IMR-90 (cell line): ENCODE data around the gene GFOD2. TPM values are rescaled to one million over a fixed set of nuclear protein-coding genes. Genes with fewer than 3 reads are reported as not detected.
A peak's percentile ranks its signal among the peaks of the same experiment; 100 is the strongest.

Experiments
- ATAC-seq: fragments of 200-7000 bp; cut with Tn5 transposase; 2 replicates; pipeline ENCODE4 v1.9.1; 2020; ENCODE audit warnings: low read depth, mild to moderate bottlenecking, moderate library complexity
- Bru-seq: library from RNA; stranded (reverse); fragments of 400-500 nt; gene quantifications from one replicate; lab custom pipeline; 2021; lab: Mats Ljungman, UMichigan
- BruChase-seq, 2 experiments: library from RNA; stranded (reverse); fragments of 400-500 nt; gene quantifications; one replicate each; lab custom pipeline; 2021; lab: Mats Ljungman, UMichigan
- BruUV-seq: library from RNA; stranded (reverse); fragments of 400-500 nt; replicated peaks from 2 replicates; lab custom pipeline; 2021; lab: Mats Ljungman, UMichigan
- CTCF ChIA-PET: fragments of 300-600 bp; formaldehyde crosslinking; extraction: SDS; loops from one replicate; lab custom pipeline; 2021; ENCODE audit warnings: antibody characterized with exemption; lab: Yijun Ruan, JAX
- POLR2A ChIA-PET: fragments of 300-600 bp; sonication (Branson Sonifier 250); formaldehyde crosslinking; loops from one replicate; lab custom pipeline; 2022; ENCODE audit warnings: antibody characterized with exemption; ENCODE audit not compliant: unreplicated experiment; lab: Charles Lee
- DNase-seq: peaks from one replicate; pipeline ENCODE4 v3.0.0; 2013
- H2AFZ ChIP-seq: replicated peaks from 2 replicates; pipeline ENCODE3; 2013; ENCODE audit warnings: low read length, mild to moderate bottlenecking; ENCODE audit not compliant: poor library complexity
- H2AK5ac ChIP-seq: 2 replicates; pipeline ENCODE4 v1.6.1; 2013; ENCODE audit warnings: low read depth, low read length, inconsistent platforms
- H2AK9ac ChIP-seq: replicated peaks from 2 replicates; pipeline ENCODE3; 2013; ENCODE audit warnings: mild to moderate bottlenecking, low read depth, low read length, moderate library complexity; ENCODE audit not compliant: poor library complexity
- H2BK120ac ChIP-seq: 2 replicates; pipeline ENCODE4 v1.6.1; 2013; ENCODE audit warnings: low read depth, low read length, inconsistent platforms
- H2BK15ac ChIP-seq: 3 replicates; pipeline ENCODE4 v1.6.1; 2013; ENCODE audit warnings: low read depth, low read length, inconsistent platforms
- H2BK20ac ChIP-seq: 2 replicates; pipeline ENCODE4 v1.6.1; 2013; ENCODE audit warnings: low read depth, mild to moderate bottlenecking, inconsistent platforms, low read length, moderate library complexity
- H2BK5ac ChIP-seq: 2 replicates; pipeline ENCODE4 v1.6.1; 2013; ENCODE audit warnings: mild to moderate bottlenecking, low read depth, low read length, inconsistent platforms; ENCODE audit not compliant: poor library complexity, severe bottlenecking
- H3K14ac ChIP-seq: replicated peaks from 2 replicates; pipeline ENCODE4 v1.6.1; 2013; ENCODE audit warnings: low read depth, low read length, inconsistent platforms
- H3K18ac ChIP-seq: 2 replicates; pipeline ENCODE4 v1.6.1; 2013; ENCODE audit warnings: low read depth, low read length, control low read depth
- H3K23ac ChIP-seq: 2 replicates; pipeline ENCODE4 v1.6.1; 2013; ENCODE audit warnings: low read depth, low read length, inconsistent platforms
- H3K27ac ChIP-seq: 2 replicates; pipeline ENCODE4 v1.5.1; 2013; ENCODE audit warnings: mild to moderate bottlenecking, control low read depth, low read length; ENCODE audit not compliant: insufficient read depth
- H3K27me3 ChIP-seq: 2 replicates; pipeline ENCODE4 v1.6.1; 2013; ENCODE audit warnings: low read length; ENCODE audit not compliant: control insufficient read depth, insufficient read depth
- H3K36me3 ChIP-seq: 2 replicates; pipeline ENCODE4 v1.6.1; 2013; ENCODE audit warnings: low read length, mixed read lengths; ENCODE audit not compliant: control insufficient read depth, insufficient read depth
- H3K4ac ChIP-seq: 2 replicates; pipeline ENCODE4 v1.6.1; 2013; ENCODE audit warnings: low read depth, low read length, inconsistent platforms
- H3K4me1 ChIP-seq: 2 replicates; pipeline ENCODE4 v1.6.1; 2013; ENCODE audit warnings: low read length, mixed read lengths; ENCODE audit not compliant: control insufficient read depth, insufficient read depth
- H3K4me2 ChIP-seq: 2 replicates; pipeline ENCODE4 v1.6.1; 2013; ENCODE audit warnings: low read depth, mild to moderate bottlenecking, control low read depth, low read length, moderate library complexity
- H3K4me3 ChIP-seq: 2 replicates; pipeline ENCODE4 v1.5.1; 2013; ENCODE audit warnings: low read depth, mild to moderate bottlenecking, control low read depth, low read length, moderate library complexity; ENCODE audit not compliant: insufficient read depth
- H3K56ac ChIP-seq: 2 replicates; pipeline ENCODE4 v1.6.1; 2013; ENCODE audit warnings: low read length, inconsistent platforms; ENCODE audit not compliant: insufficient read depth; ENCODE audit errors: extremely low read depth
- H3K79me1 ChIP-seq, 2 experiments: 2 replicates each; pipeline ENCODE4 v1.6.1; 2013; ENCODE audit warnings: low read length in 2 of 2, inconsistent platforms in 1 of 2, low read depth in 1 of 2
- H3K9ac ChIP-seq: 2 replicates; pipeline ENCODE4 v1.6.1; 2013; ENCODE audit warnings: low read depth, low read length, control low read depth
- H3K9me1 ChIP-seq: 2 replicates; pipeline ENCODE4 v1.6.1; 2013; ENCODE audit warnings: low read length, inconsistent platforms; ENCODE audit not compliant: insufficient read depth
- H3K9me3 ChIP-seq: 2 replicates; pipeline ENCODE4 v1.6.1; 2013; ENCODE audit warnings: low read length; ENCODE audit not compliant: control insufficient read depth, insufficient read depth
- H4K20me1 ChIP-seq: 2 replicates; pipeline ENCODE4 v1.6.1; 2013; ENCODE audit warnings: low read length, inconsistent platforms; ENCODE audit not compliant: insufficient read depth
- H4K5ac ChIP-seq: 2 replicates; pipeline ENCODE4 v1.6.1; 2013; ENCODE audit warnings: mild to moderate bottlenecking, low read depth, low read length, control low read depth
- H4K8ac ChIP-seq, 2 experiments: 2 replicates each; pipeline ENCODE4 v1.6.1; 2013; ENCODE audit warnings: low read depth in 2 of 2, low read length in 2 of 2, control low read depth in 1 of 2, inconsistent platforms in 1 of 2
- H4K91ac ChIP-seq: 2 replicates; pipeline ENCODE4 v1.6.1; 2013; ENCODE audit warnings: low read depth, low read length, inconsistent platforms; ENCODE audit not compliant: insufficient read depth
- BHLHE40 ChIP-seq: fragments of 150-350 bp; IDR thresholded peaks from 2 replicates; pipeline ENCODE4 v1.6.1; 2016; ENCODE audit warnings: mild to moderate bottlenecking, low read depth, low read length
- CEBPB ChIP-seq: IDR thresholded peaks from 2 replicates; pipeline ENCODE4 v1.6.1; 2012; ENCODE audit warnings: low read depth, low read length, improper control_type of control experiment
- CHD1 ChIP-seq: IDR thresholded peaks from 2 replicates; pipeline ENCODE4 v1.6.1; 2012; ENCODE audit warnings: low read depth, low read length, improper control_type of control experiment
- CTCF ChIP-seq: conservative IDR thresholded peaks from 2 replicates; pipeline ENCODE4 v1.5.1; 2012; ENCODE audit warnings: mild to moderate bottlenecking, low read depth, low read length, improper control_type of control experiment
- FOS ChIP-seq: fragments of 150-350 bp; IDR thresholded peaks from 2 replicates; pipeline ENCODE4 v1.6.1; 2016; ENCODE audit warnings: low read depth, low read length
- MAFK ChIP-seq: IDR thresholded peaks from 2 replicates; pipeline ENCODE4 v1.6.1; 2012; ENCODE audit warnings: low read depth, low read length, improper control_type of control experiment
- MAZ ChIP-seq: IDR thresholded peaks from 2 replicates; pipeline ENCODE4 v1.6.1; 2012; ENCODE audit warnings: low read depth, mild to moderate bottlenecking, low read length, improper control_type of control experiment, moderate library complexity, borderline replicate concordance
- NFE2L2 ChIP-seq: fragments of 150-350 bp; IDR thresholded peaks from 2 replicates; pipeline ENCODE4 v1.6.1; 2016; ENCODE audit warnings: low read depth, mild to moderate bottlenecking, low read length
- POLR2A ChIP-seq: IDR thresholded peaks from 2 replicates; pipeline ENCODE4 v1.6.1; 2012; ENCODE audit warnings: mild to moderate bottlenecking, low read depth, low read length
- RCOR1 ChIP-seq: IDR thresholded peaks from 2 replicates; pipeline ENCODE4 v1.6.1; 2012; ENCODE audit warnings: mild to moderate bottlenecking, low read length, improper control_type of control experiment; ENCODE audit not compliant: insufficient replicate concordance
- RFX5 ChIP-seq: IDR thresholded peaks from 2 replicates; pipeline ENCODE4 v1.8.0; 2012; ENCODE audit warnings: low read depth, mild to moderate bottlenecking, low read length, moderate library complexity
- SMC3 ChIP-seq: fragments of 150-350 bp; IDR thresholded peaks from 2 replicates; pipeline ENCODE4 v1.6.1; 2016; ENCODE audit warnings: low read depth, mild to moderate bottlenecking, antibody characterized with exemption, low read length, moderate library complexity
- USF2 ChIP-seq: fragments of 150-350 bp; IDR thresholded peaks from 2 replicates; pipeline ENCODE4 v1.6.1; 2017; ENCODE audit warnings: mild to moderate bottlenecking, antibody characterized with exemption, low read length, low read depth
- WGBS, 2 experiments: methylation state at CpG; one replicate each; pipeline versions ENCODE4 v1.1.5 to v1.1.7; 2013; ENCODE audit warnings: missing lambda C conversion rate in 2 of 2; ENCODE audit not compliant: insufficient read length in 1 of 2; ENCODE audit errors: extremely low coverage in 2 of 2; 5-methylcytosine and 5-hydroxymethylcytosine counted together
- dilution Hi-C: fragments of 300-500 bp; cut with HindIII; formaldehyde crosslinking; loops from one replicate; pipeline ENCODE4 v1.14.3; 2018; ENCODE audit warnings: low sequenced_read_pairs; ENCODE audit not compliant: unreplicated experiment
- in situ Hi-C: fragments of 300-500 bp; cut with MboI; formaldehyde crosslinking; loops from 3 replicates; pipeline ENCODE4 v1.14.3; 2019; ENCODE audit warnings: low sequenced_read_pairs, inconsistent platforms, mixed read lengths
- intact Hi-C: fragments of 100-400 bp; cut with micrococcal nuclease; formaldehyde crosslinking; loops from 2 replicates; pipeline ENCODE4 v1.10.0; 2022
- long read RNA-seq: library from polyadenylated mRNA; unstranded; transcript quantifications from one replicate; pipeline ENCODE4 v2.0.0, GENCODE V29; 2021; ENCODE audit not compliant: unreplicated experiment
- polyA plus RNA-seq, 3 experiments: library from polyadenylated mRNA; depleted of rRNA; stranded (reverse); fragments of >200 nt; gene quantifications; 2 replicates each; pipeline ENCODE4 v1.2.3, GENCODE V29; 2012; ENCODE audit warnings: low replicate concordance in 1 of 3
- total RNA-seq: library from RNA; depleted of rRNA; stranded (reverse); fragments of >200 nt; gene quantifications from 2 replicates; pipeline ENCODE4 v1.2.3, GENCODE V29; 2012; rRNA removed

GFOD2 gene
- total RNA-seq: 15.8 and 18.1 TPM in 2 replicates
- 12.3 and 13.3 TPM in 2 replicates for polyA plus RNA-seq (2012; rRNA removed)
- 14.6 and 15.6 TPM in 2 replicates for polyA plus RNA-seq (2012; cell fraction: cytosol; rRNA removed)
- polyA plus RNA-seq (2012; cell fraction: nucleus; rRNA removed; ENCODE audit: low replicate concordance): 15.7 and 18.9 TPM in 2 replicates
- Bru-seq, nascent RNA: percentile 63 among the genes with signal in this experiment
- BruChase-seq, experiment 1, labeled RNA remaining after a 6-hour chase: percentile 80 among the genes with signal in this experiment
- percentile 63 among the genes with signal in this experiment for BruChase-seq, experiment 2, labeled RNA remaining after a 2-hour chase
- long read RNA-seq, full-length matches to known transcripts: 11 of 16 reads
- long read RNA-seq, partial matches to known transcripts: 3 of 16 reads
- long read RNA-seq, other reads (novel, unspliced or antisense): 2 of 16 reads

- peak within 1 kb of the TSS; percentile 85 for H3K56ac ChIP-seq
- H2BK20ac ChIP-seq: peak within 1 kb of the TSS; percentile 42; the same call in 1 of the 2 replicates
- peak within 1 kb of the TSS; percentile 86 for H3K18ac ChIP-seq
- peak within 1 kb of the TSS; percentile 93 for H4K91ac ChIP-seq
- peak within 1 kb of the TSS; percentile 94 for H2AK9ac ChIP-seq
- intact Hi-C loops (loop anchor here (5.0 kb wide), 1 partner anchor 88 kb away; the partner anchor contains the start of genes RANBP10 and TSNAXIP1), dilution Hi-C loops (no loop called here), in situ Hi-C loops (no loop called here)
- no TSS peak for BruUV-seq
- peak within 1 kb of the TSS; percentile 95 for H4K5ac ChIP-seq
- peak within 1 kb of the TSS; percentile 100 for H3K4me2 ChIP-seq
- peaks cover 8% of the 10 kb centered on the region for H3K4me1 ChIP-seq
- peaks cover 12 to 37% of the 10 kb centered on the region in 2 experiments for H3K79me1 ChIP-seq
- peak within 1 kb of the TSS; percentile 75 to 99 for H4K8ac ChIP-seq
- H3K23ac ChIP-seq: peak within 1 kb of the TSS; percentile 98
- peak within 1 kb of the TSS; percentile 89 for H3K4me3 ChIP-seq
- peaks cover 2% of the 10 kb centered on the region; the same call in 1 of the 2 replicates for H3K36me3 ChIP-seq
- peak within 1 kb of the TSS; percentile 63; the same call in 1 of the 3 replicates for H2BK15ac ChIP-seq
- H3K27me3 ChIP-seq: no peaks in the 10 kb centered on the region
- 0% methylated on average over 46 of the region's 59 CpGs; no CpG with 5 or more reads in 1 of the 2 experiments for WGBS, 2 experiments
- H4K20me1 ChIP-seq: peaks cover 5% of the 10 kb centered on the region; the same call in 1 of the 2 replicates
- ATAC-seq: peak; percentile 93
- peak within 1 kb of the TSS; percentile 98 for H3K14ac ChIP-seq
- H2AK5ac ChIP-seq: peak within 1 kb of the TSS; percentile 92
- peak within 1 kb of the TSS; percentile 96 for H2AFZ ChIP-seq
- ChIA-PET CTCF (interaction anchor here (1.3 kb wide), 1 partner anchor 47 kb away, joined by 3 read pairs; no protein-coding TSS in a partner anchor), POLR2A (interaction anchor here (0.7 kb wide), 1 partner anchor 777 kb away, joined by 3 read pairs; no protein-coding TSS in a partner anchor)
- H3K9me3 ChIP-seq: no peaks in the 10 kb centered on the region
- H3K9me1 ChIP-seq: peaks cover 13% of the 10 kb centered on the region; the same call in 1 of the 2 replicates
- H3K9ac ChIP-seq: peak within 1 kb of the TSS; percentile 89
- peak within 1 kb of the TSS; percentile 89 for H3K27ac ChIP-seq
- peak within 1 kb of the TSS; percentile 91 for H2BK5ac ChIP-seq
- H3K4ac ChIP-seq: peak within 1 kb of the TSS; percentile 98
- peak; percentile 92 for DNase-seq
- peak within 1 kb of the TSS; percentile 78 for H2BK120ac ChIP-seq
- TF ChIP-seq MAZ: peak; percentile 96
- no peak for TF ChIP-seq SMC3
- no peak for TF ChIP-seq RCOR1
- TF ChIP-seq POLR2A: peak; percentile 84
- TF ChIP-seq USF2: no peak
- TF ChIP-seq CTCF: no peak
- no peak for TF ChIP-seq BHLHE40
- TF ChIP-seq NFE2L2: no peak
- TF ChIP-seq RFX5: no peak
- TF ChIP-seq CHD1: no peak
- no peak for TF ChIP-seq CEBPB
- TF ChIP-seq MAFK: no peak
- no peak for TF ChIP-seq FOS
Measured at GRCh38 chr16:67719048-67719777, at the start of gene GFOD2. GFOD2 (minus strand) TSS chr16:67719316; CDS start chr16:67685715, 33,601 bp downstream.
